B cell (primary cell): ENCODE data around the gene U2AF2. TPM values are rescaled to one million over a fixed set of nuclear protein-coding genes. Genes with fewer than 3 reads are reported as not detected.
A peak's percentile ranks its signal among the peaks of the same experiment; 100 is the strongest.

ENCODE experiments used
- ATAC-seq: fragments of 200-7000 bp; cut with Tn5 transposase; one replicate; pipeline ENCODE4 v1.10.0; 2021; ENCODE audit warnings: low read depth, mild to moderate bottlenecking, moderate number of reproducible peaks, moderate library complexity
- CTCF ChIA-PET: fragments of 350-600 bp; sonication (Branson Sonifier 250); formaldehyde crosslinking; loops from one replicate; lab custom pipeline; 2021; ENCODE audit warnings: antibody characterized with exemption, inconsistent platforms; lab: Charles Lee
- POLR2A ChIA-PET: fragments of 350-600 bp; sonication (Branson Sonifier 250); formaldehyde crosslinking; loops from one replicate; lab custom pipeline; 2021; ENCODE audit warnings: antibody characterized with exemption; lab: Charles Lee
- DNase-seq: peaks from one replicate; pipeline ENCODE4 v3.0.0; 2013
- H2AFZ ChIP-seq: 2 replicates; pipeline ENCODE4 v1.6.1; 2012; ENCODE audit warnings: mild to moderate bottlenecking, low read depth, low read length; ENCODE audit not compliant: insufficient read depth, poor library complexity, severe bottlenecking
- H3K27ac ChIP-seq, 2 donors: 1 replicate in 1 of 2; 2 replicates in 1 of 2; pipeline ENCODE4 v1.5.1; 2012 to 2013; ENCODE audit warnings: low read length in 2 of 2, mild to moderate bottlenecking in 2 of 2, moderate library complexity in 1 of 2
- H3K27me3 ChIP-seq, 4 experiments: fragments of 200-600 bp in 1 of 4; sonication (generic) in 1 of 4; replicated peaks in 1 of 4; 1 replicate in 2 of 4; 2 replicates in 2 of 4; pipeline versions ENCODE4 v1.6.1 to v1.7.0; 2013 to 2016; ENCODE audit warnings: low read length in 3 of 4, mild to moderate bottlenecking in 2 of 4, mixed read lengths in 1 of 4, moderate library complexity in 1 of 4; ENCODE audit not compliant: insufficient read depth in 4 of 4, control insufficient read depth in 3 of 4; ENCODE audit errors: control extremely low read depth in 1 of 4
- H3K36me3 ChIP-seq, 2 experiments: replicated peaks in 1 of 2; 1 replicate in 1 of 2; 2 replicates in 1 of 2; pipeline versions ENCODE4 v1.6.1 to v1.7.1; 2013; ENCODE audit warnings: low read length in 1 of 2; ENCODE audit not compliant: insufficient read depth in 2 of 2, control insufficient read depth in 1 of 2; ENCODE audit errors: control extremely low read depth in 1 of 2, extremely low read depth in 1 of 2
- H3K4me1 ChIP-seq, 2 donors: fragments of 200-600 bp in 1 of 2; sonication (generic) in 1 of 2; 1 replicate in 1 of 2; 2 replicates in 1 of 2; pipeline versions ENCODE4 v1.5.1 to v1.6.1; 2013 to 2017; ENCODE audit warnings: low read length in 2 of 2; ENCODE audit not compliant: control insufficient read depth in 2 of 2, insufficient read depth in 2 of 2
- H3K4me2 ChIP-seq: replicated peaks from 2 replicates; pipeline ENCODE3; 2012; ENCODE audit warnings: mild to moderate bottlenecking, low read depth, low read length; ENCODE audit not compliant: poor library complexity, severe bottlenecking
- H3K4me3 ChIP-seq, 5 experiments: fragments of 200-600 bp in 1 of 5; sonication (generic) in 1 of 5; 1 replicate in 3 of 5; 2 replicates in 2 of 5; pipeline versions ENCODE4 v1.5.1 to v1.7.0; 2011 to 2016; ENCODE audit warnings: low read length in 4 of 5, mild to moderate bottlenecking in 4 of 5, low read depth in 2 of 5, control low read depth in 1 of 5, moderate library complexity in 1 of 5; ENCODE audit not compliant: insufficient read depth in 1 of 5; ENCODE audit errors: control extremely low read depth in 1 of 5, extremely low read depth in 1 of 5
- H3K79me2 ChIP-seq: fragments of 200-600 bp; sonication (generic); one replicate; pipeline ENCODE4 v1.6.0; 2016; ENCODE audit warnings: low read length; ENCODE audit not compliant: control insufficient read depth, insufficient read depth
- H3K9ac ChIP-seq: fragments of 200-600 bp; sonication (generic); 2 replicates; pipeline ENCODE4 v1.6.1; 2017; ENCODE audit warnings: mild to moderate bottlenecking, low read length, moderate library complexity
- H3K9me3 ChIP-seq, 3 donors: one replicate each; pipeline versions ENCODE4 v1.6.1 to v1.7.1; 2013; ENCODE audit warnings: low read length in 2 of 3; ENCODE audit not compliant: control insufficient read depth in 2 of 3, insufficient read depth in 1 of 3; ENCODE audit errors: control extremely low read depth in 1 of 3
- H4K20me1 ChIP-seq: 2 replicates; pipeline ENCODE4 v1.6.0; 2012; ENCODE audit warnings: mild to moderate bottlenecking, low read length; ENCODE audit not compliant: insufficient read depth, control insufficient read depth, poor library complexity, severe bottlenecking
- H3K27ac Mint-ChIP-seq: one replicate; pipeline ENCODE4 v1.8.0; 2021; ENCODE audit warnings: mixed read lengths
- H3K27me3 Mint-ChIP-seq: one replicate; pipeline ENCODE4 v1.8.0; 2021; ENCODE audit warnings: mixed read lengths
- H3K4me1 Mint-ChIP-seq: one replicate; pipeline ENCODE4 v1.8.0; 2021; ENCODE audit warnings: mixed read lengths
- H3K4me3 Mint-ChIP-seq: one replicate; pipeline ENCODE4 v1.8.0; 2021; ENCODE audit warnings: mixed read lengths
- H3K9me3 Mint-ChIP-seq: one replicate; pipeline ENCODE4 v1.8.0; 2022; ENCODE audit warnings: mixed read lengths; ENCODE audit not compliant: insufficient read depth
- CTCF ChIP-seq: fragments of 200-600 bp; IDR thresholded peaks from one replicate; pipeline ENCODE4 v1.8.0; 2022; ENCODE audit warnings: antibody characterized with exemption, mild to moderate bottlenecking
- EZH2 ChIP-seq: IDR thresholded peaks from 2 replicates; pipeline ENCODE4 v1.6.1; 2012; ENCODE audit warnings: borderline replicate concordance, low read depth, mild to moderate bottlenecking, moderate library complexity, low read length; ENCODE audit not compliant: insufficient read depth, poor library complexity, severe bottlenecking
- WGBS: methylation state at CpG from one replicate; pipeline ENCODE4 v1.1.5; 2013; ENCODE audit warnings: missing lambda C conversion rate; ENCODE audit not compliant: insufficient coverage; 5-methylcytosine and 5-hydroxymethylcytosine counted together
- intact Hi-C: fragments of 100-400 bp; cut with micrococcal nuclease; formaldehyde crosslinking; loops from one replicate; pipeline ENCODE4 v1.10.0; 2022
- polyA plus RNA-seq: library from polyadenylated mRNA; depleted of rRNA; stranded (reverse); fragments of >200 nt; gene quantifications from 2 replicates; pipeline ENCODE4 v1.2.3, GENCODE V29; 2012
- total RNA-seq, 2 donors: library from RNA; stranded (reverse); fragments of 120-200 nt in 1 of 2; gene quantifications; 1 replicate in 1 of 2; 2 replicates in 1 of 2; pipeline versions ENCODE4 v1.2.3 to v1.2.4, GENCODE V29; 2013 to 2022

Gene U2AF2
- total and polyA plus RNA-seq, 2 donors (not counting 1 experiment from before 2014, with no cell fraction given) = 275 to 300 TPM

- ChIA-PET CTCF (no interaction called here), POLR2A (no interaction called here)
- H3K79me2 ChIP-seq = peaks cover 75% of the 10 kb centered on the region
- H3K4me3 ChIP-seq = no peak overlapping the region
- H3K9ac ChIP-seq = no peak overlapping the region
- H3K27me3 ChIP-seq = no peaks in the 10 kb centered on the region
- Mint-ChIP-seq H3K27ac (peak overlapping the region; percentile 26), H3K27me3 (no peaks in the 10 kb centered on the region), H3K9me3 (no peaks in the 10 kb centered on the region), H3K4me1 (peaks cover 29% of the 10 kb centered on the region), H3K4me3 (no peak overlapping the region)
- TF ChIP-seq CTCF = no peak
- H3K27ac ChIP-seq = no peak overlapping the region
- intact Hi-C loops = no loop called here
- H3K4me2 ChIP-seq = no peak overlapping the region
- WGBS = 89% methylated on average over 33 of the region's 43 CpGs
- no peaks in the 10 kb centered on the region for H3K9me3 ChIP-seq
- peaks cover 89% of the 10 kb centered on the region for H4K20me1 ChIP-seq
- DNase-seq = no peak
- no peak for ATAC-seq
- peaks cover 0 to 12% of the 10 kb centered on the region in 2 donors for H3K4me1 ChIP-seq
- peaks cover 0 to 76% of the 10 kb centered on the region in 2 experiments for H3K36me3 ChIP-seq
- H2AFZ ChIP-seq = no peak overlapping the region
Observed at GRCh38 chr19:55669418-55670279, 14.8 kb downstream of the U2AF2 start.

GRCh38 chr19:55670280-55671053 is 15.6 kb downstream of the U2AF2 start:
- no peak overlapping the region for H3K4me3 Mint-ChIP-seq
- peaks cover 0 to 13% of the 10 kb centered on the region in 2 donors for H3K4me1 ChIP-seq

More at GRCh38 chr19:55670280-55671053, 15.6 kb downstream of the U2AF2 start:
- CTCF ChIA-PET = interaction anchor here (1.2 to 3.7 kb wide), 2 partner anchors 13 to 38 kb away, joined by 5 to 46 read pairs; no protein-coding TSS in a partner anchor
- Histone ChIP-seq H3K9ac (no peak overlapping the region), H4K20me1 (peaks cover 84% of the 10 kb centered on the region), H2AFZ (no peak overlapping the region), H3K27me3 (no peaks in the 10 kb centered on the region), H3K4me2 (no peak overlapping the region), H3K4me3 (no peak overlapping the region), H3K36me3 (peaks cover 0 to 71% of the 10 kb centered on the region in 2 experiments), H3K27ac (no peak overlapping the region), H3K9me3 (no peaks in the 10 kb centered on the region), H3K79me2 (peaks cover 70% of the 10 kb centered on the region)
- POLR2A ChIA-PET = interaction anchor here (0.7 to 1.0 kb wide), 2 partner anchors 16 to 37 kb away, joined by 3 to 4 read pairs; partner anchors contain the start of gene U2AF2
- Mint-ChIP-seq H3K27me3 (no peaks in the 10 kb centered on the region), H3K9me3 (no peaks in the 10 kb centered on the region), H3K4me1 (peaks cover 30% of the 10 kb centered on the region), H3K27ac (no peak overlapping the region)
- TF ChIP-seq CTCF (no peak), EZH2 (no peak)
- WGBS = 90% methylated on average over 21 of the region's 23 CpGs
- ATAC-seq (no peak), DNase-seq (peak; percentile 65)
- intact Hi-C loops = no loop called here
